A673 (cell line): ENCODE results near the gene CHTF18. TPM values are rescaled to one million over a fixed set of nuclear protein-coding genes. Genes with fewer than 3 reads are reported as not detected.

Experiments used
- BruUV-seq: library from RNA; stranded (reverse); fragments of 400-500 nt; replicated peaks from 2 replicates; lab custom pipeline; 2021; lab: Mats Ljungman, UMichigan
- CTCF ChIA-PET: fragments of 300-600 bp; sonication (Branson Sonifier 250); formaldehyde crosslinking; loops from one replicate; lab custom pipeline; 2022; ENCODE audit warnings: antibody characterized with exemption; lab: Charles Lee
- POLR2A ChIA-PET: fragments of 300-600 bp; sonication (Branson Sonifier 250); formaldehyde crosslinking; loops from one replicate; lab custom pipeline; 2022; ENCODE audit warnings: antibody characterized with exemption; ENCODE audit not compliant: low non-redundant PET; lab: Charles Lee
- DNase-seq: peaks from one replicate; pipeline ENCODE4 v3.0.0-alpha.2; 2015; ENCODE audit warnings: low spot score
- H3K27ac ChIP-seq: fragments of 200-600 bp; sonication (generic); 2 replicates; pipeline ENCODE4 v1.5.1; 2016; ENCODE audit warnings: mixed run types, low read depth, mild to moderate bottlenecking, mixed read lengths, antibody characterized with exemption, low read length; ENCODE audit not compliant: poor library complexity, severe bottlenecking
- H3K27me3 ChIP-seq: fragments of 200-600 bp; sonication (generic); replicated peaks from 2 replicates; pipeline ENCODE4 v1.6.1; 2017; ENCODE audit warnings: mixed run types, low read depth, mild to moderate bottlenecking, mixed read lengths, antibody characterized with exemption, low read length; ENCODE audit not compliant: insufficient read depth, poor library complexity
- H3K36me3 ChIP-seq: fragments of 200-600 bp; sonication (generic); 2 replicates; pipeline ENCODE4 v1.6.1; 2016; ENCODE audit warnings: mixed run types, mild to moderate bottlenecking, mixed read lengths, antibody characterized with exemption, low read length; ENCODE audit not compliant: insufficient read depth, poor library complexity, severe bottlenecking
- H3K4me1 ChIP-seq: fragments of 200-600 bp; sonication (generic); 2 replicates; pipeline ENCODE4 v1.6.1; 2017; ENCODE audit warnings: mixed run types, mild to moderate bottlenecking, mixed read lengths, antibody characterized with exemption, low read length; ENCODE audit not compliant: insufficient read depth, poor library complexity, severe bottlenecking
- H3K4me3 ChIP-seq: fragments of 200-600 bp; sonication (generic); 2 replicates; pipeline ENCODE4 v1.5.1; 2016; ENCODE audit warnings: low read depth, mixed run types, mild to moderate bottlenecking, mixed read lengths, low read length; ENCODE audit not compliant: poor library complexity, severe bottlenecking
- H3K9me3 ChIP-seq: fragments of 200-600 bp; sonication (generic); 2 replicates; pipeline ENCODE4 v1.6.1; 2016; ENCODE audit warnings: mixed run types, low read depth, mild to moderate bottlenecking, mixed read lengths, antibody characterized with exemption, low read length; ENCODE audit not compliant: poor library complexity, severe bottlenecking
- EZH2 ChIP-seq: fragments of 200-600 bp; sonication (generic); IDR thresholded peaks from 2 replicates; pipeline ENCODE4 v1.6.1; 2017; ENCODE audit warnings: borderline replicate concordance, low read depth, mild to moderate bottlenecking, mixed read lengths, antibody characterized with exemption, low read length; ENCODE audit not compliant: poor library complexity, severe bottlenecking
- intact Hi-C: fragments of 100-400 bp; cut with micrococcal nuclease; formaldehyde crosslinking; loops from one replicate; pipeline ENCODE4 v1.10.0; 2022; ENCODE audit not compliant: unreplicated experiment
- total RNA-seq: library from RNA; stranded (reverse); gene quantifications from 2 replicates; pipeline ENCODE4 v1.2.3, GENCODE V29; 2021
- TF ChIP-seq, protein P1 (sequence below): fragments of 300-800, 200-600 bp; sonication (generic); conservative IDR thresholded peaks from 2 replicates; pipeline ENCODE4 v1.5.1; 2017; ENCODE audit warnings: low read depth, mild to moderate bottlenecking, antibody characterized with exemption, low read length, moderate library complexity, mixed read lengths

The CHTF18 gene
- total RNA-seq, 1 experiment from 2014 or later = 125 TPM

DNA sequence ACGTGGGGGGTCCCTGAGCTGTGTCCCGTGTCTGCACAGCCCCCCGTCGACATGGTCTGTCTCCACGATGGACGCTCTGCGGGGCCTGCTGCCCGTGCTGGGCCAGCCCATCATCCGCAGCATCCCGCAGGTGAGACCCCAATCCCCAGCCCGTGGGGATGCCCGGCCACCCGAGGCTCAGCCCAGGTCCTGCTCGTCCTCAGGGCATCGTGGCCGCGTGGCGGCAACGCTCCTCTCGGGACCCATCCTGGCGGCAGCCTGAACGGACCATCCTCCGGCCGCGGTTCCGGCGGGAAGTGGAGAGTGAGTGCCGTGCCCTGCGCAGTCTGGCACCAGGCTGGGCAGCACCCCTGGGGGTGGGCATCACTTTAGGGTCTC lies 22.9 kb upstream of the CHTF18 start:
- POLR2A ChIA-PET = no interaction called here
- H3K4me3 ChIP-seq = no peak overlapping the region
- no peaks in the 10 kb centered on the region for H3K9me3 ChIP-seq
- BruUV-seq = no TSS peak
- no peak for DNase-seq
- no peaks in the 10 kb centered on the region for H3K36me3 ChIP-seq
- H3K27ac ChIP-seq = no peak overlapping the region
- H3K4me1 ChIP-seq = no peaks in the 10 kb centered on the region
- intact Hi-C loops = no loop called here
- TF ChIP-seq EZH2 = no peak
- TF ChIP-seq, protein P1, sequence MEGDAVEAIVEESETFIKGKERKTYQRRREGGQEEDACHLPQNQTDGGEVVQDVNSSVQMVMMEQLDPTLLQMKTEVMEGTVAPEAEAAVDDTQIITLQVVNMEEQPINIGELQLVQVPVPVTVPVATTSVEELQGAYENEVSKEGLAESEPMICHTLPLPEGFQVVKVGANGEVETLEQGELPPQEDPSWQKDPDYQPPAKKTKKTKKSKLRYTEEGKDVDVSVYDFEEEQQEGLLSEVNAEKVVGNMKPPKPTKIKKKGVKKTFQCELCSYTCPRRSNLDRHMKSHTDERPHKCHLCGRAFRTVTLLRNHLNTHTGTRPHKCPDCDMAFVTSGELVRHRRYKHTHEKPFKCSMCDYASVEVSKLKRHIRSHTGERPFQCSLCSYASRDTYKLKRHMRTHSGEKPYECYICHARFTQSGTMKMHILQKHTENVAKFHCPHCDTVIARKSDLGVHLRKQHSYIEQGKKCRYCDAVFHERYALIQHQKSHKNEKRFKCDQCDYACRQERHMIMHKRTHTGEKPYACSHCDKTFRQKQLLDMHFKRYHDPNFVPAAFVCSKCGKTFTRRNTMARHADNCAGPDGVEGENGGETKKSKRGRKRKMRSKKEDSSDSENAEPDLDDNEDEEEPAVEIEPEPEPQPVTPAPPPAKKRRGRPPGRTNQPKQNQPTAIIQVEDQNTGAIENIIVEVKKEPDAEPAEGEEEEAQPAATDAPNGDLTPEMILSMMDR = no peak
- H3K27me3 ChIP-seq = no peaks in the 10 kb centered on the region
- CTCF ChIA-PET = no interaction called here

DNA sequence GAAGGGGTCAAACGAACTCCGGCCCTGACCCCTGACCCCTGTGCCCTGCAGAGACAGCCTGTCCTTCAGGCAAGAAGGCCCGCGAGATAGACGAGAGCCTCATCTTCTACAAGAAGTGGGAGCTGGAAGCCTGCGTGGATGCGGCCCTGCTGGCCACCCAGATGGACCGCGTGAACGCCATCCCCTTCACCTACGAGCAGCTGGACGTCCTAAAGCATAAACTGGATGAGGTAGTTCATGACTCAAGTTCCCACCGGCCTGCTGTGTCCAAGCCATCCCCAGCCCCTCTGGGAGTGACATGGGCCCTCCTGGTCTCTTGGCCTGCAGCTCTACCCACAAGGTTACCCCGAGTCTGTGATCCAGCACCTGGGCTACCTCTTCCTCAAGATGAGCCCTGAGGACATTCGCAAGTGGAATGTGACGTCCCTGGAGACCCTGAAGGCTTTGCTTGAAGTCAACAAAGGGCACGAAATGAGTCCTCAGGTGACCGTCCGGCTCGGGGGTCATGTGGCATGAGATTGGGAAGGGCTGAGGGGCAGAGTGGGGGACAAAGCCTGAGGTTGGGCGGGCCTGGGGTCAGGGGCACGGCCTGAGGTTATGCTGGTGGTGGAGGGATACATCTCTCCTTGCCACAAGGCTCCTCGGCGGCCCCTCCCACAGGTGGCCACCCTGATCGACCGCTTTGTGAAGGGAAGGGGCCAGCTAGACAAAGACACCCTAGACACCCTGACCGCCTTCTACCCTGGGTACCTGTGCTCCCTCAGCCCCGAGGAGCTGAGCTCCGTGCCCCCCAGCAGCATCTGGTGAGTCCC lies 22.2 kb upstream of the CHTF18 start:
- DNase-seq = no peak
- no peaks in the 10 kb centered on the region for H3K36me3 ChIP-seq
- TF ChIP-seq, protein P1 = no peak
- TF ChIP-seq EZH2 = no peak
- BruUV-seq = no TSS peak
- CTCF ChIA-PET = no interaction called here
- no peaks in the 10 kb centered on the region for H3K27me3 ChIP-seq
- H3K4me1 ChIP-seq = no peaks in the 10 kb centered on the region
- POLR2A ChIA-PET = no interaction called here
- H3K9me3 ChIP-seq = no peaks in the 10 kb centered on the region
- no peak overlapping the region for H3K4me3 ChIP-seq
- H3K27ac ChIP-seq = no peak overlapping the region
- intact Hi-C loops = no loop called here

DNA sequence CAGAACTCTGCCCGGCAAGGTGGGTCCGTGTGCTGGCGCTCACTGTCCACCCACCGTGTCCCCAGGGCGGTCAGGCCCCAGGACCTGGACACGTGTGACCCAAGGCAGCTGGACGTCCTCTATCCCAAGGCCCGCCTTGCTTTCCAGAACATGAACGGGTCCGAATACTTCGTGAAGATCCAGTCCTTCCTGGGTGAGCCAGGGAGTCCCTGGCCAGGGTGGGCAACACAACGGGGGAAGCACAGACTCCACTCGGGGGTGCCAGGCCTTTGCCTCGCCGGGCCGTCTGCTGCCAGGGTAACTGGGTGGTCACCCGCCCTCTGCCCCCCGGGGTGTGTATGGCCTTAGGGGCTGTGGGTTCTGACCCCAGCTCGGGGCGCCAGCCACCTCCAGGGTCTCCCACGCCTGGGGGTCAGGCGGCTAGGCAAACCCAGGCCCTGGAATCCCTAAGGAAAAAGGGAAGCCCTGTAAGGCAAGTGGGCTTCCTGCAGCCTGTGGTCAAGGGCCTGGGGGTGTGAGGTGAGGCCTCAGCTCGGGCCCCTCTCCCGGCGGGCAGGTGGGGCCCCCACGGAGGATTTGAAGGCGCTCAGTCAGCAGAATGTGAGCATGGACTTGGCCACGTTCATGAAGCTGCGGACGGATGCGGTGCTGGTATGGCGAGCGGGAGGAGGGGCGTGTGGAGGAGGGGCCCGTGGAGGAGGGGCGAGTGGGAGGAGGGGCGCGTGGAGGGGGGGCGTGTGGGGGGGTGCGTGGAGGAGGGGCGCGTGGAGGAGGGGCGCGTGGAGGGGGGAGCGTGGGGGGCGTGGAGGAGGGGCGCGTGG lies 21.4 kb upstream of the CHTF18 start:
- TF ChIP-seq, protein P1 = no peak
- DNase-seq = no peak
- intact Hi-C loops = no loop called here
- H3K27me3 ChIP-seq = no peaks in the 10 kb centered on the region
- no peaks in the 10 kb centered on the region for H3K36me3 ChIP-seq
- BruUV-seq = no TSS peak
- H3K27ac ChIP-seq = no peak overlapping the region
- no peaks in the 10 kb centered on the region for H3K4me1 ChIP-seq
- POLR2A ChIA-PET = no interaction called here
- H3K4me3 ChIP-seq = no peak overlapping the region
- H3K9me3 ChIP-seq = no peaks in the 10 kb centered on the region
- CTCF ChIA-PET = no interaction called here
